GM12875 (cell line): ENCODE results near the gene NOL8.

ENCODE experiments used
- H3K4me3 ChIP-seq: one replicate; pipeline ENCODE4 v1.5.1; 2011; ENCODE audit warnings: low read depth, low read length, control low read depth
- CTCF ChIP-seq: IDR thresholded peaks from 2 replicates; pipeline ENCODE4 v1.5.1; 2011; ENCODE audit warnings: low read depth, mild to moderate bottlenecking, control low read depth, inconsistent platforms, low read length, moderate library complexity, borderline replicate concordance; ENCODE audit not compliant: insufficient read depth

Gene NOL8

GRCh38 chr9:92325269-92325990, at the start of gene NOL8, which contains the start of gene CENPP:
TSS of gene NOL8 (minus strand) at chr9:92325350. CDS start at chr9:92324161, 1,189 bp downstream.
TSS of gene CENPP (plus strand) at chr9:92325953.
- H3K4me3 ChIP-seq: peak within 1 kb of the TSS; percentile 83
- TF ChIP-seq CTCF: no peak

GRCh38 chr9:92373167-92373566, 48.0 kb upstream of the NOL8 start:
- TF ChIP-seq CTCF: no peak
- H3K4me3 ChIP-seq: no peak overlapping the region

- H3K4me3 ChIP-seq: no peak overlapping the region
- no peak for TF ChIP-seq CTCF
Measured at GRCh38 chr9:92369075-92369474, 43.9 kb upstream of the NOL8 start.

DNA sequence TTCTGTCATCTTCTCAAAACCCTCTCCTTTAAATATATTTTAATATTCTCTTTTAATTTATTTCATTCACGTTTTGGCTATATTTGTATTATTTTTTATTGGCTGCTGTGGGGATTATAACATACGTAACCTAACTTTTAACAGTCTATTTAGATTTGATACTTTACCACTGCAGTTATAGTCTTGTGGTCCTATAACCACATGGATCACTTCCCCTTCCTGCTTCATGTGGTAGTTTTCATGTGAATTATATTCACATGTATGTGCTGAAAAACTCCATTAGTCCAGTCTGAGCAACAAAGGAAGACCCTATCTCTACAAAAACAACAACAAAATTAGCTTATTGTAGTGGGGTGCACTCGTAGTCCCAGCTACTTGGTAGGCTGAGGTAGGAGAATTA, 34.9 kb upstream of the NOL8 start:
- no peak for TF ChIP-seq CTCF
- no peak overlapping the region for H3K4me3 ChIP-seq

- no peak overlapping the region for H3K4me3 ChIP-seq
- no peak for TF ChIP-seq CTCF
Measured at GRCh38 chr9:92359394-92359995, 34.3 kb upstream of the NOL8 start.

GRCh38 chr9:92353051-92353450, 27.9 kb upstream of the NOL8 start:
- TF ChIP-seq CTCF: no peak
- H3K4me3 ChIP-seq: no peak overlapping the region

DNA sequence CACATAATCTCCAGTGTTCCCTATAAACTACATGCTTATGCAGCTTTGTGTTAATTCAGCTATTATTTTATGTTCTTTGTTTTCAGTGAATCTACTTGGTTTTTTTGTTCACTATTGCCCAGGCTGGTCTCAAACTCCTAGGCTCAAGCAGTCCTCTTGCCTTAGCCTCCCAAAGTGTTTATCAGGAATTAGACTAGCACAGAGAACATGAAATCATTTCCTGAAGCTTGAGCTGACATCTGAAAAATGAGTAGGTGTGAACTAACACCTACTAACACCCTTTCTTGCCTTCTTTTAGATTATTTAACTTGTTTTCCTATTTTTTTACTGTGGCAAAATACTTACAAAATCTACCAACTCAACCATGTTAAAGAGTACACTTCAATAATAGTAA, 25.6 kb upstream of the NOL8 start:
- H3K4me3 ChIP-seq: no peak overlapping the region
- no peak for TF ChIP-seq CTCF
